PC-3 (cell line): ENCODE data around the gene SLAMF1. TPM values are rescaled to one million over a fixed set of nuclear protein-coding genes. Genes with fewer than 3 reads are reported as not detected.

Experiments
- ATAC-seq: fragments of 200-7000 bp; cut with Tn5 transposase; 2 replicates; pipeline ENCODE4 v1.9.1; 2020; ENCODE audit warnings: mild to moderate bottlenecking, moderate library complexity
- BruUV-seq: library from RNA; stranded (reverse); fragments of 400-500 nt; replicated peaks from 2 replicates; lab custom pipeline; 2021; lab: Mats Ljungman, UMichigan
- CTCF ChIA-PET: fragments of 300-600 bp; sonication (Branson Sonifier 250); formaldehyde crosslinking; loops from one replicate; lab custom pipeline; 2022; ENCODE audit warnings: antibody characterized with exemption; lab: Charles Lee
- POLR2A ChIA-PET: fragments of 300-600 bp; sonication (Branson Sonifier 250); formaldehyde crosslinking; loops from one replicate; lab custom pipeline; 2022; ENCODE audit warnings: antibody characterized with exemption; ENCODE audit not compliant: unreplicated experiment; lab: Charles Lee
- DNase-seq: peaks from one replicate; pipeline ENCODE4 v3.0.0-alpha.2; 2015
- H2AFZ ChIP-seq: fragments of 300-600 bp; sonication (generic); 2 replicates; pipeline ENCODE4 v1.6.0; 2016; ENCODE audit warnings: antibody characterized with exemption, low read length
- H3F3A ChIP-seq: fragments of 300-600 bp; sonication (generic); one replicate; pipeline ENCODE4 v1.6.0; 2017; ENCODE audit warnings: antibody characterized with exemption, low read length, control low read depth, mild to moderate bottlenecking; ENCODE audit not compliant: unreplicated experiment
- H3K27ac ChIP-seq: fragments of 300-600 bp; sonication (generic); 2 replicates; pipeline ENCODE4 v1.5.1; 2016; ENCODE audit warnings: mild to moderate bottlenecking, low read length
- H3K27me3 ChIP-seq: fragments of 300-600 bp; sonication (generic); 2 replicates; pipeline ENCODE4 v1.6.1; 2016; ENCODE audit warnings: low read length, mixed read lengths
- H3K36me3 ChIP-seq: fragments of 300-600 bp; sonication (generic); 2 replicates; pipeline ENCODE4 v1.6.1; 2016; ENCODE audit warnings: low read depth, mixed run types, low read length, mixed read lengths
- H3K4me1 ChIP-seq: fragments of 300-600 bp; sonication (generic); 2 replicates; pipeline ENCODE4 v1.5.1; 2016; ENCODE audit warnings: low read length; ENCODE audit not compliant: insufficient read depth
- H3K4me2 ChIP-seq: fragments of 300-600 bp; sonication (generic); 2 replicates; pipeline ENCODE4 v1.6.0; 2016; ENCODE audit warnings: low read length
- H3K4me3 ChIP-seq: fragments of 300-600 bp; sonication (generic); 2 replicates; pipeline ENCODE4 v1.5.1; 2016; ENCODE audit warnings: mild to moderate bottlenecking, low read length, mixed read lengths
- H3K79me2 ChIP-seq: fragments of 300-600 bp; sonication (generic); 2 replicates; pipeline ENCODE4 v1.6.1; 2017; ENCODE audit warnings: low read length, mixed read lengths
- H3K9ac ChIP-seq: fragments of 300-600 bp; sonication (generic); 2 replicates; pipeline ENCODE4 v1.6.0; 2016; ENCODE audit warnings: mild to moderate bottlenecking, low read length
- H3K9me2 ChIP-seq: fragments of 300-600 bp; sonication (generic); replicated peaks from 2 replicates; pipeline ENCODE4 v1.6.1; 2016; ENCODE audit warnings: mixed run types, low read length, mixed read lengths
- H3K9me3 ChIP-seq: fragments of 300-600 bp; sonication (generic); 2 replicates; pipeline ENCODE4 v1.6.1; 2016; ENCODE audit warnings: low read length, mixed read lengths
- H4K20me1 ChIP-seq: fragments of 300-600 bp; sonication (generic); 2 replicates; pipeline ENCODE4 v1.6.1; 2016; ENCODE audit warnings: low read length, mixed read lengths
- EZH2 ChIP-seq: fragments of 300-600 bp; sonication (generic); IDR thresholded peaks from one replicate; pipeline ENCODE4 v1.6.1; 2017; ENCODE audit warnings: antibody characterized with exemption, mild to moderate bottlenecking, low read length; ENCODE audit not compliant: unreplicated experiment
- EZH2phosphoT487 ChIP-seq: fragments of 300-600 bp; sonication (generic); IDR thresholded peaks from 2 replicates; pipeline ENCODE4 v1.6.1; 2018; ENCODE audit warnings: mild to moderate bottlenecking, antibody characterized with exemption, low read length, borderline replicate concordance
- intact Hi-C: fragments of 100-400 bp; cut with micrococcal nuclease; formaldehyde crosslinking; loops from 2 replicates; pipeline ENCODE4 v1.9.0; 2023
- total RNA-seq: library from RNA; depleted of rRNA; stranded (reverse); fragments of >200 nt; gene quantifications from 2 replicates; pipeline ENCODE4 v1.2.3, GENCODE V29; 2014
- TF ChIP-seq, protein P1 (sequence below): fragments of 300-600 bp; sonication (generic); conservative IDR thresholded peaks from 2 replicates; pipeline ENCODE4 v1.5.1; 2017; ENCODE audit warnings: antibody characterized with exemption, low read depth, mild to moderate bottlenecking, low read length

SLAMF1 gene
- total RNA-seq, 1 experiment from 2014 or later: not detected

DNA sequence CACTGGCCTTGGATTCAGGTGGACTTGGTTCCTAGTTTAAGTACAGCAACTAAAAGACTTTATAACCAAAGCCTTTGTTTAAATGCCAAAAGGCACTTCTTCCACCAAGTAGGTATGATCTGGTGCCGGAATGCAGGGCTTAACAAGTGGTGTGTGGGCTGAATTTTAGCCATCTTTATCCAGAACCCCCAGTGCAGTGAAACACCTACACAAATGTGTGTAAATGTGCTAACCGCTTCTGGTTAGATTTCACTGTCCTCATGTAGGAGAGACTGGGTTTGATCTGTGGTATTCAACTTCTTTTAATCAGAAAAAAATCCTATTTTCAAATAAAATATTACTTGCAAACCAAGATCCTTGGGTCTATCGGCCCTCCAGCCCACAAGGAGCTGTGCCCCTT is 10.3 kb downstream of the SLAMF1 start:
- ATAC-seq (no peak), DNase-seq (no peak)
- Histone ChIP-seq H3K27ac (no peak overlapping the region), H3K36me3 (no peaks in the 10 kb centered on the region), H3K9me3 (no peaks in the 10 kb centered on the region), H2AFZ (no peak overlapping the region), H3F3A (no peaks in the 10 kb centered on the region), H3K79me2 (no peaks in the 10 kb centered on the region), H3K4me1 (no peaks in the 10 kb centered on the region), H3K4me2 (no peak overlapping the region), H3K9ac (no peak overlapping the region), H3K4me3 (no peak overlapping the region), H4K20me1 (no peaks in the 10 kb centered on the region), H3K9me2 (no peaks in the 10 kb centered on the region), H3K27me3 (peaks cover 86% of the 10 kb centered on the region)
- ChIA-PET POLR2A (no interaction called here), CTCF (no interaction called here)
- no TSS peak for BruUV-seq
- intact Hi-C loops: no loop called here
- TF ChIP-seq EZH2 (no peak), EZH2phosphoT487 (no peak)
- TF ChIP-seq, protein P1, sequence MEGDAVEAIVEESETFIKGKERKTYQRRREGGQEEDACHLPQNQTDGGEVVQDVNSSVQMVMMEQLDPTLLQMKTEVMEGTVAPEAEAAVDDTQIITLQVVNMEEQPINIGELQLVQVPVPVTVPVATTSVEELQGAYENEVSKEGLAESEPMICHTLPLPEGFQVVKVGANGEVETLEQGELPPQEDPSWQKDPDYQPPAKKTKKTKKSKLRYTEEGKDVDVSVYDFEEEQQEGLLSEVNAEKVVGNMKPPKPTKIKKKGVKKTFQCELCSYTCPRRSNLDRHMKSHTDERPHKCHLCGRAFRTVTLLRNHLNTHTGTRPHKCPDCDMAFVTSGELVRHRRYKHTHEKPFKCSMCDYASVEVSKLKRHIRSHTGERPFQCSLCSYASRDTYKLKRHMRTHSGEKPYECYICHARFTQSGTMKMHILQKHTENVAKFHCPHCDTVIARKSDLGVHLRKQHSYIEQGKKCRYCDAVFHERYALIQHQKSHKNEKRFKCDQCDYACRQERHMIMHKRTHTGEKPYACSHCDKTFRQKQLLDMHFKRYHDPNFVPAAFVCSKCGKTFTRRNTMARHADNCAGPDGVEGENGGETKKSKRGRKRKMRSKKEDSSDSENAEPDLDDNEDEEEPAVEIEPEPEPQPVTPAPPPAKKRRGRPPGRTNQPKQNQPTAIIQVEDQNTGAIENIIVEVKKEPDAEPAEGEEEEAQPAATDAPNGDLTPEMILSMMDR: no peak

DNA sequence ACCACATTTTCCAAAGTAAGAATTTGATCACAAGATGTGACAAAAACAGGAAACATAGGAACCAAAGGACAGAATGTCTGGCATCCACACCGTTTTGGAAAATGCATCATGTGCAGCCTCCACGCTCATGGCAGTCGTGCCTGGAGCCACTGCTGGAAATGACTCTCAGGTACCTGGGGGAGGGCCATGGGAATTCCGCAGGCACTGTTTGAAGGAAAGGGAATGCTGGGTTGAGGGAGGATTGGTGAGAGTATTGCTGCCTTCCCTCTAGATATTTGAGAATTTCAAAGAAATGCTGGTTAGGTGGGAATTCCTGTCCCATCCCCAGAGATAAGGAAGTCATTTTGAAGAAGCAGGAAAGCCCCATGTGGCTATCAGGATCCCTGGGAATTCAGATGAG is 10.8 kb downstream of the SLAMF1 start:
- H3K27me3 ChIP-seq: peaks cover 88% of the 10 kb centered on the region
- no peak for ATAC-seq
- BruUV-seq: no TSS peak

More for the DNA sequence above, 10.8 kb downstream of the SLAMF1 start:
- CTCF ChIA-PET: no interaction called here
- Histone ChIP-seq H3K9ac (no peak overlapping the region), H3K9me2 (no peaks in the 10 kb centered on the region), H3K4me2 (no peak overlapping the region), H3F3A (no peaks in the 10 kb centered on the region), H3K27ac (no peak overlapping the region), H4K20me1 (no peaks in the 10 kb centered on the region), H3K4me1 (no peaks in the 10 kb centered on the region), H3K4me3 (no peak overlapping the region), H3K9me3 (no peaks in the 10 kb centered on the region), H3K79me2 (no peaks in the 10 kb centered on the region), H3K36me3 (no peaks in the 10 kb centered on the region), H2AFZ (no peak overlapping the region)
- DNase-seq: no peak
- TF ChIP-seq, protein P1: no peak
- TF ChIP-seq EZH2phosphoT487: no peak
- TF ChIP-seq EZH2: no peak
- POLR2A ChIA-PET: no interaction called here
- intact Hi-C loops: no loop called here
